H1 (cell line): ENCODE results near the gene TMEM140. TPM values are rescaled to one million over a fixed set of nuclear protein-coding genes. Genes with fewer than 3 reads are reported as not detected.

Source experiments
- CTCF ChIA-PET: fragments of 300-600 bp; sonication (Branson Sonifier 250); formaldehyde crosslinking; loops from one replicate; lab custom pipeline; 2021; ENCODE audit not compliant: partially characterized antibody; lab: Charles Lee
- POLR2A ChIA-PET: fragments of 300-600 bp; sonication (Branson Sonifier 250); formaldehyde crosslinking; loops from one replicate; lab custom pipeline; 2021; ENCODE audit warnings: inconsistent platforms; ENCODE audit not compliant: partially characterized antibody; lab: Charles Lee
- DNase-seq, 2 experiments: peaks; one replicate each; pipeline versions ENCODE4 v3.0.0 to v3.0.0-alpha.2; 2010 to 2022; ENCODE audit warnings: low spot score in 2 of 2, low read depth in 1 of 2, mixed read lengths in 1 of 2
- FAIRE-seq: peaks from 2 replicates; lab custom pipeline; 2011; peaks lifted over from hg19 to GRCh38; lab: Jason Lieb, UNC
- H2AFZ ChIP-seq: 2 replicates; pipeline ENCODE4 v1.8.1; 2012; ENCODE audit warnings: low read length, inconsistent platforms
- H2AK5ac ChIP-seq: 2 replicates; pipeline ENCODE4 v1.6.1; 2013; ENCODE audit warnings: low read depth, low read length
- H2BK120ac ChIP-seq: replicated peaks from 2 replicates; pipeline ENCODE3; 2013; ENCODE audit warnings: low read depth, low read length, inconsistent platforms
- H2BK12ac ChIP-seq: 2 replicates; pipeline ENCODE4 v1.6.1; 2013; ENCODE audit warnings: low read depth, low read length
- H2BK15ac ChIP-seq: 2 replicates; pipeline ENCODE4 v1.6.1; 2013; ENCODE audit warnings: low read length
- H2BK20ac ChIP-seq: 2 replicates; pipeline ENCODE4 v1.6.1; 2013; ENCODE audit warnings: low read length
- H2BK5ac ChIP-seq: 2 replicates; pipeline ENCODE4 v1.6.1; 2013; ENCODE audit warnings: low read depth, low read length
- H3K14ac ChIP-seq: 2 replicates; pipeline ENCODE4 v1.6.1; 2013; ENCODE audit warnings: inconsistent platforms; ENCODE audit not compliant: insufficient read length
- H3K18ac ChIP-seq: 2 replicates; pipeline ENCODE4 v1.6.1; 2013; ENCODE audit warnings: low read length; ENCODE audit errors: extremely low read depth
- H3K23ac ChIP-seq: 2 replicates; pipeline ENCODE4 v1.6.1; 2013; ENCODE audit warnings: inconsistent platforms; ENCODE audit not compliant: insufficient read length
- H3K23me2 ChIP-seq: 2 replicates; pipeline ENCODE4 v1.6.1; 2013; ENCODE audit warnings: low read depth, low read length
- H3K27ac ChIP-seq: 2 replicates; pipeline ENCODE4 v1.6.1; 2011; ENCODE audit warnings: low read depth, low read length, inconsistent platforms
- H3K27me3 ChIP-seq, 4 experiments: replicated peaks in 1 of 4; 1 replicate in 1 of 4; 2 replicates in 3 of 4; pipeline versions ENCODE4 v1.6.1 to v1.8.1; 2011 to 2013; ENCODE audit warnings: low read length in 3 of 4, mild to moderate bottlenecking in 3 of 4, inconsistent platforms in 2 of 4, mixed read lengths in 2 of 4, moderate library complexity in 1 of 4; ENCODE audit not compliant: control insufficient read depth in 3 of 4, insufficient read depth in 3 of 4; ENCODE audit errors: extremely low read depth in 1 of 4
- H3K36me3 ChIP-seq, 4 experiments: 2 replicates each; pipeline versions ENCODE4 v1.6.1 to v1.8.1; 2011 to 2013; ENCODE audit warnings: mild to moderate bottlenecking in 4 of 4, low read length in 3 of 4, moderate library complexity in 2 of 4, control low read depth in 1 of 4, inconsistent platforms in 1 of 4; ENCODE audit not compliant: insufficient read depth in 4 of 4, control insufficient read depth in 2 of 4
- H3K4ac ChIP-seq: replicated peaks from 2 replicates; pipeline ENCODE3; 2013; ENCODE audit warnings: low read length, low read depth, mixed read lengths, inconsistent platforms; ENCODE audit not compliant: insufficient read length
- H3K4me1 ChIP-seq, 4 experiments: replicated peaks in 1 of 4; 1 replicate in 1 of 4; 2 replicates in 3 of 4; pipeline versions ENCODE4 v1.6.1 to v1.8.1; 2011 to 2013; ENCODE audit warnings: low read length in 3 of 4, inconsistent platforms in 2 of 4, mixed read lengths in 1 of 4; ENCODE audit not compliant: insufficient read depth in 4 of 4, control insufficient read depth in 3 of 4
- H3K4me2 ChIP-seq, 2 experiments: 2 replicates each; pipeline versions ENCODE4 v1.6.1 to v1.8.1; 2011 to 2013; ENCODE audit warnings: low read depth in 2 of 2, low read length in 2 of 2, control low read depth in 1 of 2, inconsistent platforms in 1 of 2, mild to moderate bottlenecking in 1 of 2; ENCODE audit not compliant: insufficient read depth in 1 of 2
- H3K4me3 ChIP-seq, 4 experiments: fragments of 200-600, 300-600 bp in 1 of 4; sonication (generic), shearing (Covaris generic), sonication (Bioruptor Twin) in 1 of 4; 2 replicates each; pipeline versions ENCODE4 v1.5.1 to v1.8.1; 2011 to 2016; ENCODE audit warnings: low read length in 4 of 4, low read depth in 3 of 4, control low read depth in 2 of 4, inconsistent platforms in 2 of 4, mild to moderate bottlenecking in 2 of 4, mixed read lengths in 1 of 4, moderate library complexity in 1 of 4; ENCODE audit not compliant: insufficient read depth in 2 of 4; ENCODE audit errors: extremely low read depth in 1 of 4
- H3K56ac ChIP-seq: replicated peaks from 2 replicates; pipeline ENCODE3; 2013; ENCODE audit warnings: low read depth, mild to moderate bottlenecking, mixed read lengths, low read length, inconsistent platforms; ENCODE audit not compliant: insufficient read length
- H3K79me1 ChIP-seq: 2 replicates; pipeline ENCODE4 v1.6.1; 2013; ENCODE audit warnings: low read depth, low read length, control low read depth
- H3K79me2 ChIP-seq, 2 experiments: 2 replicates each; pipeline versions ENCODE4 v1.6.1 to v1.8.1; 2012 to 2013; ENCODE audit warnings: low read length in 2 of 2, mild to moderate bottlenecking in 2 of 2, inconsistent platforms in 1 of 2; ENCODE audit not compliant: insufficient read depth in 2 of 2, control insufficient read depth in 1 of 2
- H3K9ac ChIP-seq, 4 experiments: replicated peaks in 1 of 4; 1 replicate in 1 of 4; 2 replicates in 3 of 4; pipeline versions ENCODE4 v1.6.1 to v1.8.1; 2011 to 2013; ENCODE audit warnings: low read depth in 3 of 4, low read length in 3 of 4, control low read depth in 2 of 4, mild to moderate bottlenecking in 2 of 4, moderate library complexity in 2 of 4, inconsistent platforms in 1 of 4; ENCODE audit errors: extremely low read depth in 1 of 4
- H3K9me3 ChIP-seq, 2 experiments: 2 replicates each; pipeline versions ENCODE4 v1.6.1 to v1.8.1; 2012 to 2013; ENCODE audit warnings: mild to moderate bottlenecking in 2 of 2, moderate library complexity in 2 of 2, control low read depth in 1 of 2, inconsistent platforms in 1 of 2, low read depth in 1 of 2, low read length in 1 of 2, mixed read lengths in 1 of 2; ENCODE audit not compliant: insufficient read depth in 2 of 2
- H4K20me1 ChIP-seq, 2 experiments: replicated peaks in 1 of 2; 2 replicates each; pipeline versions ENCODE3 to v1.8.1; 2011 to 2013; ENCODE audit warnings: inconsistent platforms in 2 of 2, low read length in 2 of 2, mild to moderate bottlenecking in 1 of 2; ENCODE audit not compliant: insufficient read depth in 2 of 2, control insufficient read depth in 1 of 2
- H4K5ac ChIP-seq: 2 replicates; pipeline ENCODE4 v1.6.1; 2013; ENCODE audit warnings: low read length, low read depth, mixed read lengths, inconsistent platforms; ENCODE audit not compliant: insufficient read length
- H4K8ac ChIP-seq: 2 replicates; pipeline ENCODE4 v1.8.0; 2013; ENCODE audit warnings: mild to moderate bottlenecking, moderate library complexity, low read length, inconsistent platforms; ENCODE audit not compliant: insufficient read depth; ENCODE audit errors: extremely low read depth
- H4K91ac ChIP-seq: replicated peaks from 2 replicates; pipeline ENCODE3; 2013; ENCODE audit warnings: low read length, mixed read lengths, inconsistent platforms; ENCODE audit not compliant: insufficient read length
- EP300 ChIP-seq, 2 experiments: IDR thresholded peaks; 1 replicate in 1 of 2; 2 replicates in 1 of 2; pipeline ENCODE4 v1.6.1; 2011 to 2012; ENCODE audit warnings: low read depth in 2 of 2, low read length in 2 of 2, mild to moderate bottlenecking in 2 of 2, borderline replicate concordance in 1 of 2, inconsistent platforms in 1 of 2, moderate library complexity in 1 of 2
- GTF2F1 ChIP-seq: IDR thresholded peaks from 2 replicates; pipeline ENCODE4 v1.6.1; 2012; ENCODE audit warnings: low read depth, low read length, improper control_type of control experiment, borderline replicate concordance
- HDAC2 ChIP-seq, 2 experiments: fragments of 300-600 bp in 1 of 2; sonication (generic) in 1 of 2; IDR thresholded peaks; 2 replicates each; pipeline ENCODE4 v1.6.1; 2011 to 2012; ENCODE audit warnings: low read depth in 2 of 2, low read length in 2 of 2, mild to moderate bottlenecking in 2 of 2, moderate library complexity in 2 of 2, borderline replicate concordance in 1 of 2, inconsistent platforms in 1 of 2
- WGBS, 2 experiments: shearing (Covaris generic) in 1 of 2; methylation state at CpG; one replicate each; pipeline versions ENCODE4 v1.1.6 to v1.1.7; 2013 to 2015; ENCODE audit warnings: low lambda C conversion rate in 2 of 2, mixed read lengths in 2 of 2, inconsistent platforms in 1 of 2, low coverage in 1 of 2, missing lambda C conversion rate in 1 of 2; ENCODE audit not compliant: insufficient replicate concordance in 2 of 2, insufficient coverage in 1 of 2, insufficient read length in 1 of 2; ENCODE audit errors: extremely low coverage in 1 of 2, missing lambda C conversion rate in 1 of 2; 5-methylcytosine and 5-hydroxymethylcytosine counted together
- polyA plus RNA-seq, 7 experiments: library from polyadenylated mRNA; depleted of rRNA in 3 of 7; stranded (reverse) in 5 of 7; unstranded in 2 of 7; fragments of >200 nt in 5 of 7; fragments of 200-250 nt in 2 of 7; gene quantifications; 1 replicate in 5 of 7; 2 replicates in 1 of 7; 4 replicates in 1 of 7; pipeline versions ENCODE4 v1.2.1 to v1.2.3, GENCODE V29; 2011 to 2013; ENCODE audit warnings: missing spikeins in 2 of 7, mixed read lengths in 2 of 7
- total RNA-seq: library from RNA; stranded (reverse); fragmentation: NEBNext Ultra II Directional; extraction: Animal tissue kit (Norgen Biotek cat#: 25700); gene quantifications from 2 replicates; pipeline ENCODE4 v1.2.1, GENCODE V29; 2021
- TF ChIP-seq, protein P1 (sequence below), 3 experiments: IDR thresholded peaks; 1 replicate in 2 of 3; 2 replicates in 1 of 3; pipeline versions ENCODE4 v1.5.1 to v1.6.1; 2011; ENCODE audit warnings: low read length in 3 of 3, mild to moderate bottlenecking in 3 of 3, inconsistent platforms in 2 of 3, low read depth in 1 of 3, moderate library complexity in 1 of 3; ENCODE audit not compliant: insufficient read depth in 1 of 3; ENCODE audit errors: control extremely low read depth in 1 of 3

Gene TMEM140
- total and polyA plus RNA-seq, 2 of the 8 experiments (the other 6 are each of a cell fraction or from before 2014, with no cell fraction given): not detected

DNA sequence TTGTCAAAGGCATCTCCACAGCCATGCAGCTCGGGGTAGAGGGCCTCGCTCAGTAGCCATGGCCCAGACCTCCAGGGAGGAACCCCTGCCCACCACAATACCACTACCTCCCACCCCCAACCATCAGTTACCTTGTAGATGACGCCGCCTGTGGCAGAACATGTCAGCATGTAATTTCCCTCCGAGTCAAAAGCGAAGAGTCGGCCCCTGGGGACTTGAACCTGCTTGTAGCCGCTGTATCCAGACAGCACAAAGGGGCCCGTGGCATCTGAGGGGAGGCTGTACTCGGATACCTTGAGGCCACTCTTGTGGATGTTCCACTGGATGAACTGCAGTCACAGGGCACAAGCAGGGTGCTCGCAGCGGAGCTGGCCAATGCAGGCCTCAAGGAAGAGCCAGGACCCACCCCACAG lies 39.0 kb downstream of the TMEM140 start:
- Histone ChIP-seq H3K4me1 (no peaks in the 10 kb centered on the region), H4K8ac (no peak overlapping the region), H3K27ac (no peak overlapping the region), H3K4me3 (no peak overlapping the region), H3K79me1 (no peaks in the 10 kb centered on the region), H3K36me3 (peaks cover 0 to 8% (median 2%) of the 10 kb centered on the region in 4 experiments; a peak in 5 of 8 replicates), H3K23me2 (no peaks in the 10 kb centered on the region), H2BK120ac (no peak overlapping the region), H3K4me2 (no peak overlapping the region), H4K20me1 (no peaks in the 10 kb centered on the region), H4K91ac (no peak overlapping the region), H2AFZ (no peak overlapping the region), H2BK12ac (no peak overlapping the region), H3K9me3 (peaks cover 4 to 11% of the 10 kb centered on the region in 2 experiments), H3K9ac (no peak overlapping the region), H3K4ac (no peak overlapping the region), H3K79me2 (no peaks in the 10 kb centered on the region), H4K5ac (no peak overlapping the region), H3K27me3 (no peaks in the 10 kb centered on the region), H2BK5ac (no peak overlapping the region), H2BK20ac (no peak overlapping the region), H3K56ac (no peak overlapping the region), H2AK5ac (no peak overlapping the region), H3K23ac (no peak overlapping the region), H3K14ac (no peak overlapping the region), H3K18ac (no peak overlapping the region), H2BK15ac (no peak overlapping the region)
- DNase-seq: no peak
- no peak for FAIRE-seq
- WGBS, 2 experiments: 84% methylated on average over 10 of the region's 12 CpGs; no CpG with 5 or more reads in 1 of the 2 experiments
- ChIA-PET CTCF (interaction anchor here (0.6 to 1.6 kb wide), 2 partner anchors 52 to 529 kb away, joined by 3 to 4 read pairs; no protein-coding TSS in a partner anchor), POLR2A (no interaction called here)
- TF ChIP-seq, protein P1, sequence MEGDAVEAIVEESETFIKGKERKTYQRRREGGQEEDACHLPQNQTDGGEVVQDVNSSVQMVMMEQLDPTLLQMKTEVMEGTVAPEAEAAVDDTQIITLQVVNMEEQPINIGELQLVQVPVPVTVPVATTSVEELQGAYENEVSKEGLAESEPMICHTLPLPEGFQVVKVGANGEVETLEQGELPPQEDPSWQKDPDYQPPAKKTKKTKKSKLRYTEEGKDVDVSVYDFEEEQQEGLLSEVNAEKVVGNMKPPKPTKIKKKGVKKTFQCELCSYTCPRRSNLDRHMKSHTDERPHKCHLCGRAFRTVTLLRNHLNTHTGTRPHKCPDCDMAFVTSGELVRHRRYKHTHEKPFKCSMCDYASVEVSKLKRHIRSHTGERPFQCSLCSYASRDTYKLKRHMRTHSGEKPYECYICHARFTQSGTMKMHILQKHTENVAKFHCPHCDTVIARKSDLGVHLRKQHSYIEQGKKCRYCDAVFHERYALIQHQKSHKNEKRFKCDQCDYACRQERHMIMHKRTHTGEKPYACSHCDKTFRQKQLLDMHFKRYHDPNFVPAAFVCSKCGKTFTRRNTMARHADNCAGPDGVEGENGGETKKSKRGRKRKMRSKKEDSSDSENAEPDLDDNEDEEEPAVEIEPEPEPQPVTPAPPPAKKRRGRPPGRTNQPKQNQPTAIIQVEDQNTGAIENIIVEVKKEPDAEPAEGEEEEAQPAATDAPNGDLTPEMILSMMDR (IDR thresholded peaks at IDR 0.05; ENCODE audit: control extremely low read depth in 1 of 3, insufficient read depth in 1 of 3, low read depth in 1 of 3, low read length in 3 of 3): no peak
- TF ChIP-seq GTF2F1 (no peak), HDAC2 (IDR thresholded peaks at IDR 0.05; ENCODE audit: borderline replicate concordance in 1 of 2, low read depth in 2 of 2, low read length in 2 of 2) (no peak), EP300 (IDR thresholded peaks at IDR 0.05; ENCODE audit: borderline replicate concordance in 1 of 2, low read depth in 2 of 2, low read length in 2 of 2) (no peak)
